NK-92 treated with Interleukin-12 subunit alpha and Interleukin-12 subunit beta, amount 100 ng/mL, for 24 hours (cell line): ENCODE measurements around the gene SELENOK.
A peak's percentile ranks its signal among the peaks of the same experiment; 100 is the strongest.
"Not testable (repeated sequence)": the region's sequence is repeated elsewhere in the genome, so short reads cannot be mapped to it uniquely, and the experiment has no call there.

Source experiments
- DNase-seq: peaks from one replicate; lab custom pipeline; 2025; lab: John Stamatoyannopoulos, UW

SELENOK gene

DNA sequence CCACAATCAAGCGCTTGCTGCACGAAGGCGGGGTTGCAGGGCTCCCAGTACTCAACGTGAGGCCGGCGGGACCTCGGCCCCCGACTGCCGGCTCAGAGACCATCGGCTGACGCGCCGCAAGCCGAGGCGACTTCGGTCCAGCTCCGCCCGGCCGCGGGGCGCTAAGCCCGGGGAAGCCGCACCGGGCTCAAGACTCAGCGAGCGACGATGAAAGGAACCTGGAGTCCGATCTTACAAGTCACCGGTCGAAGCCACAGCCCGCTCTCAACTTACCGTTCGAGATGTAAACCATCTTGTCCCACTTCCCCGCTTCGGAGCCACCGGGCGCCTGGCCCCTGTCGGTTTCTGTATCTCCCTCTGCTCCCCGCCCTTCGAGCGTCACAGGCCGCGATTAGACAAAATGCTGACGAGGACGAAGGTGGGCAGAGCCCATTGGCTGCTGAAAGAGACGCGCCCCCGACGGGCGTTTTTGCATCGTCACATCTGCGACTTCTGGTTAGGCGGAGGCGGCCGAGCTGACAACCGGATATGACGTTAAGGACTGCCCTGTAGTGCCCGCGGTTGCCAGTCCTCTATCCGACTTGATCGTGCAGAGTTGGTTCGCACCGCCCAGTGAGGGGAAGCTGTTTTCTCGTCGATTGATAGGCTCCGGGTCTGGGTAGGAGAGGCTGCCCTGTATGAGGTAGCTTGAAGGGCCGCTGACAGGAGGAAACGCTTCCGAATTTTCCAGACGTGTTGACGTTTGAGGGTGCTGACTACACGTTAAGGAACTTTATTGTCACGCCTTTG is at the start of gene SELENOK:
Gene SELENOK, minus strand, starts transcription at position 363 of the 789 bp plus-strand sequence.
- DNase-seq = peak; percentile 94

DNA sequence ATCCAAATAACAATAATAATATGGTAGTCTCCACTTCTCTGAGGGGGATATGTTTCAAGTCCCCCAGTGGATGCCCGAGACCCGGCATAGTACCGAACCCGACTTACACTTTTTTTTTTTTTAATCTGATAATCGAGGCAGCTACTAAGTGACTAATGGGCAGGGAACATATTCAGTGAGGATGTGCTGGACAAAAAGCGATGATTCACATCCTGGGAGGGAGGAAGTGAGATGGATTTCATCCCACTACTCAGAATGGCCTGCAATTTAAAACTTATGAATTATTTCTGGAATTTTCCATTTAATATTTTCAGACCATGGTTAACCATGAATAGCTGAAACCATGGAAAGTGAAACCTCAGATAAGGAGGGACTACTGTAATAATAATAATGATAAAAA is 49.5 kb upstream of the SELENOK start:
- DNase-seq = no peak

DNA sequence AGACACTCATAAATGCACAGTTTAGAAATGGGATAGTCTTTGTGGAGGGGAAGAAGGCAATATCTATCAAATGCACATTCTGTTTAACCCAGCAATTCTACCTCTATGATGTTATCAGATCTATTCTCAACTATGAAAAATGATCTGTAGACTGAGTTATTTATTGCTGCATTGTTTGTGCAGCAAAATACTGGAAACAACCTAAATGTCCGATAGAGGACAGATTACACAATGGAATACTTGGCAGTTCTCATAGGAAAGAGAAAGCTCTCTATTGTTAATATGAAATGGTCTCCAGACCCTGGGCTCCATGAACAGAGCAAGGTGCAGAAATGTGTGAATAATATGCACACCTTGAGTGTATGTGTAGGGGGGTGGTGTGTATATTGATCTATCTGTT is 49.0 kb upstream of the SELENOK start:
- no peak for DNase-seq

DNA sequence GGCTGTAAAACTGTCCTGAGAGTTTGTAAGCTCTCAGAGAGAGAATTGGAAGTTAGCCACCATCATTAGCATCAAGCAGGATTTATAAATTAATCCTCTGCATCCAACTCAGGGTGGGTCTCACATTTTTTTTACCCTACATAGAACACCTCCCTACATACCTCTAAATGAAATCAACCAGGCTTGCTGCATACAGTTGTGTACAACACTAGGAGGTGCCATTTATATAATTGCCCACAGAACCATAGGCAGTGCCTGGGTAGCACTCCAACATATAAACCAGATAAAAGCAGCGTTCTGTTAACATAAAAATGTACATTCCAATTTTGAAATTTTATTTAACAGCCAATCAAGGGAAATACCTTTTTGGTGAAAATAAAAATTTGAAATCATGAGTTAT is 48.2 kb upstream of the SELENOK start:
- no peak for DNase-seq

DNA sequence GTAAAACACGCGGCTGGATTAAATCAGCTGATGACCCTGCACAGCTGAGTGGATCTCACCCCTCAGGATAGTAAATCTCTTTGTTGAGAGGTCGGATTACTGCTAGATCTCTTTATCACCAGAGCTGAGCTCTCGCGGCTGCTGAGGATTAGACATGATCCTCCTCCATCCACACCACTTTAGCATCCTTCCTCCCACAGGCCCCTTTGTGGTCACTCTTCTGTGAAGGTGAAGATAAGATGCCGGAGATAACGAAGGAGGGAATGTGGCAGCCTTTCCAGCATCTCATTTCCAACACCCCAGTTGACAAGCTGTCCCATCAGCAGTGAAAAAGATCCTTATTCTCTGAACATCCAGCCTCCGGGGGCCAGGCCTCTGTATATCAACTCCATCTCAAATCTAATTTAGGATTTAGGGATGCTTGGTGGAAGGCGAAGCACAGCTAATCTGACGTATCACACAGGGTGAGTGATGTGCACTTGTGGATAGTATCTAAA is 47.5 kb upstream of the SELENOK start:
- no peak for DNase-seq

DNA sequence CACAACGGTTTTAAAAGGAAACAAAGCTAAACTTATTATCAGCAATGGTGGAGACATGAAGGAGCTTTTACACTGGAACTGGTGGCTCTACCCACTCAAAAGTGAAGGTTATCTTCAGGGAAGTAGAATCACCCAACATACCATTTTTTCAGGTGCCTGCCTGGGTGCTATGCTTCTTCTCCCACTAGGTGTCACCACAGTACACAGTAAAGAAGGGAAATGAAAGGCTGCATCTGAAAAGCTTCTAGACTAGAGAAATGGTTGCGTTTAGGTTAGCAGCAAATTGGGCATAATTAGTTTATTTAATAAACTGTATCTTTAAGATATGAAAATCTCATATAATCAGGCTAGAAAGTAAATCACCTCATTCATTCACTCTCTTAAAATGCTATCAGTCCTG is 47.0 kb upstream of the SELENOK start:
- DNase-seq = no peak

DNA sequence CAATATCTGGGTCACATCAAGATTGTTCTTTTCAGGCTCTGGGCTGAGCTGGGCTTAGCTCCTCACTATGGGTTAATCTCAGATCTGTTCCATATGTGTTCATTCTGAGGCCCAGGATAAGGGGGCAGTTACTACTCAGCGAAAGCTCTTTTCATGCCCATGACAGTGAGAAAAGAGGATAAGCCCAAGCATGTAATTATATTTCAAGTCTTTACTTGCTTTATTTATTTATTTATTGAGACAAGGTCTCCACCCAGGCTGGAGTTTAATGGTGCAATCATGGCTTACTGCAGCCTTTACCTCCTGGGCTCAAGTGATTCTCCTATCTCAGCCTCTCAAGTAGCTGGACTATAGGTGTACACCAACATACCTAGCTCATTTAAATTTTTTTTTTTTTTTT is 44.7 kb upstream of the SELENOK start:
- DNase-seq = no peak

DNA sequence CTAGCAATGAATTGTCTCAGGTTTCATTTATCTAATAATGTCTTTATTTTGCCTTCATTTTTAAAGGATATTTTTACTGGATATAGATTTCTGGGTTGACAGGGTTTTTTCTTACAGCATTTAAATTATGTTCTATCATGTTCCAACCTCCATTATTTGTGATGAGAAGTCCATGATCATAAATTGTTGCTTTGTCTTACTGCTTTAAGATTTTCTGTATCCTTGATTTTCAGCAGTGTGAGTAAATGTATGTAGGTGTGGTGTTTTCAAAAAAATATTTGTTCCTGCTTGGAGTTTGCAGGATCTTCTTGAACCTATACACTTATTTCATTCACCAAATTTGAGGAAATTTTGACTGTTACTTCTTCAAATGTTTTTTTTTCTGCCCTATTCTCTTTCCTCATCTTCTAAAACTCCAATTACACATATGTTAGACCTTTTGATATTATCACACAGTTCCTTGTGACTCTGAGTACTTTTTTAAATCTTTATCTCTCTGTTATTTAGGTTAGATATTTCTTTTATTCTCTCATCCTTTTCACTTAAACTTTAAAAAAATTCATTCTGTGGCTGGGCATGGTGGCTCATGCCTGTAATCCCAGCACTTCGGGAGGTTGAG is 43.7 kb upstream of the SELENOK start:
- DNase-seq = no peak

DNA sequence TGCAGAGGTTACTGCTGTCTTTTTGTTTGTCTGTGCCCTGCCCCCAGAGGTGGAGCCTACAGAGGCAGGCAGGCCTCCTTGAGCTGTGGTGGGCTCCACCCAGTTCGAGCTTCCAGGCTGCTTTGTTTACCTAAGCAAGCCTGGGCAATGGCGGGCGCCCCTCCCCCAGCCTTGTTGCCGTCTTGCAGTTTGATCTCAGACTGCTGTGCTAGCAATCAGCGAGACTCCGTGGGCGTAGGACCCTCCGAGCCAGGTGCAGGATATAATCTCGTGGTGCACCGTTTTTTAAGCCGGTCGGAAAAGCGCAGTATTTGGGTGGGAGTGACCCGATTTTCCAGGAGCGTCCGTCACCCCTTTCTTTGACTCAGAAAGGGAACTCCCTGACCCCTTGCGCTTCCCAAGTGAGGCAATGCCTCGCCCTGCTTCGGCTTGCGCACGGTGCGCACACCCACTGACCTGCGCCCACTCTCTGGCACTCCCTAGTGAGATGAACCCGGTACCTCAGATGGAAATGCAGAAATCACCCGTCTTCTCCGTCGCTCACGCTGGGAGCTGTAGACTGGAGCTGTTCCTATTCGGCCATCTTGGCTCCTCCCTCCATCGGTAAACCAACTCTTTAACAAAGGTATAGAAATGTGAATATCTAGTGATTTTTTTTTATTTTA is 35.7 kb upstream of the SELENOK start:
- DNase-seq = not testable (repeated sequence)

DNA sequence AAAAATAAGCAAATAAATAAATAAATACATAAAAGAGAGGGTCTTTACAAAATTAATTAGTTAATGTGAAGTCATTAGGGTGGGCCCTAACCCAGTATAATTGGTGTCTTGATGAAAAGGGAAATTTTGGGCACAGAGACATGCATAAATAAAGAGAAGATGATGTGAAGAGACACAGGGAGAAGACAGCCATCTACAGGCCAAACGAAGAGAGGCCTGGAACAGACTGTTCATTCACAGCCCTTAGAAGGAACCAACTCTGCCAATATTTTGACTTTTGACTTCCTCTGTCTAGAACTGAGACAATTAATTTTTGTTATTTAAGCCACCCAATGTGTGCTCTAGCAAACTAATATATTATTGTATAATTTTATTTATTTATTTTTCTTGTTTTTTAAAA is 29.6 kb upstream of the SELENOK start:
- DNase-seq = no peak

DNA sequence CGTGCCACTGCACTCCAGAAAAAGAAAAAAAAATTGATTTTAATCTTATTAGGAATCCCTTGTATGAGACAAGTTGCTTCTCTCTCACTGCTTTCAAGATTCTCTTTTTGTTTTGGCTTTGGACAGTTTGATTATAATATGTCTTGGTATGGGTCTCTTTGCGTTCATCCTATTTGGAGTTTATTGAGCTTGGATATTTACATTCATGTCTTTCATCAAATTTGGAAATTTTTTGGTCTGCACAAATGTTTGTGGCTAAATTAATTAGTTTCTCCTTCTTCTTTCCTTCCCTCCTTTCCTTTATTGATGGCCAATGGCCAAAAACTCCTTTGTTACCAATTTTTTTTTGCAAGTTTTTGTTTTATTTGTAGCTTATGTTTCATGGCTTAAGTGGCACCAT is 28.1 kb upstream of the SELENOK start:
- no peak for DNase-seq

DNA sequence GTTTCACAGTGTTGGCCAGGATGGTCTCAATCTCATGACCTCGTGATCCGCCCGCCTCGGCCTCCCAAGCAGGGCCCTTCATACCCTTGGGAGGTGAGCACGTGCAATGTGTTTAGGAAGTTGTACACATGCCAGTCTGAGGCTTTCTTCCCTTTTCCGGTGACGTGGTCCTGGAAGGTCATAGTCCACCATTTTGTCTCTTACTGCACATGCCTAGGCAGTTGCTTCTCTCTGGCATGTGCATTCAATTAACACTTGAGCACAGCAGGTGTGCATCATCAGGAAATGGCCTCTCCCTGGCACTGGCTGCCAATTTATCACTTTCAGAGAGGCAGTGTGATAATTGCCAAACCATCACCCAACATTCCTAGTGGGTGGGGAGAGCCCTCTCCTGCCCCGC is 21.7 kb upstream of the SELENOK start:
- no peak for DNase-seq

DNA sequence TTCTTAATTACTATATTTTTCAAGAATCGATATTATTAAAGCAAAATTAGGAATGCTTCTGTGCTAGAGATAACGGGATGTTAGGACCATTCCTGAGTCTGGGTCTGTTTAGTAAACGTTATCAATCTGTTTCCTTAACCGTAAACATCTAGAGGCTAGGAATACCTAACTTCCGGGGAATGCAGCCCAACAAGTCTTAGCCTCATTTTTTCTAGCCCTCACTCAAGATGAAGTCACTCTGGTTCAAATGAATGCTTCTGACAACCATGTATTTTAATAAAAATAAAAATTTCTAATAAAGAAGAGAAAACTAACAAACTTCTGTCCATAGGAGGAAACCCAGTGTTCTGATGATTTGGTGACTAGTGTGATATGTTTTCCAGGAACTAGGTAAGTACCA is 11.1 kb upstream of the SELENOK start:
- DNase-seq = no peak

DNA sequence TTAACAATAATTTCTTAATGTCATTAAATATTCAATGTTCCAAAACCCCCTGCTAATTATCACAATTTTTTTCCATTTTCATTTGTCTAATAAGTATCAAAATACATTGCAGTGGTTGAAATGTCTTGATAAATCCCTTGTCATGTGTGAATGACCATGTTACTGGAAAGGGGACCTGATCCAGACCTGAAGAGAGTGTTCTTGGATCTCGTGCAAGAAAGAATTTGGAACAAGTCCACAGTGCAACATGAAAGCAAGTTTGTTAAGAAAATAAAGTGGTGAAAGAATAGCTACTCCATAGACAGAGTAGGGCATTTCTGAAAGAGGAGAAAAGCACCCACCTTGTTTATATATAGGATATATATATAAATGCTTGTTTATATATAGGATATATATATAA is 10.4 kb upstream of the SELENOK start:
- DNase-seq = no peak

DNA sequence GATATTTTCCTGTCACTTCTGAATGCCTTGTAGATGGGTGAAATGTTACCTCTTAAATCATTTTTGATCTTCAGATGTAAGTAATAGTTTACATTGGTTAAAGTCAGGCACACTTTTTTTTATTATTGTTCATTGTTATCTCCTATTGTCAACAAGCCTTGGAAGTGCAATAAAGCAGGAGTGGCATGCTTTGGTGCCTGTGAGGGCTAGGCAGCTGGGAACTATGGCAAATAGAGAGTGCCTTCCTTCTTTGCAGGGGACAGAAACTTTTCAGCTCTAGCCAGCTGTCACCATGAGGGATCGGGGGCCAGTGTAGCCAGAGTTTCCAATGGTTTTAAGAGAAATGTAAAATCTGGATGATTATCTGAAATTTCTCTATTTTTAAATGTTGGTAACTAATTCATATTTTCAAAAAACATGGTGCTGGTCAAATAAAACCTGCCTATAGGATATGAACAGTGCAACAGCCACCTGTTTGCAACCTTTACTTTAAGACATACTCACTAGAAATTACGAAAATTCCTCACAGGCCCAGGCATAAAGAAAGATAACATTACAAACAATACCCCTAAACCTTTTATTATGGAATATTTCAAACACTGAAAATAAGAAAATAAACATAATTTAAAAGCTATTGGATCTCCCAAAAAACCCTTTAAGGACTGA is 9.1 kb upstream of the SELENOK start:
- DNase-seq = no peak

DNA sequence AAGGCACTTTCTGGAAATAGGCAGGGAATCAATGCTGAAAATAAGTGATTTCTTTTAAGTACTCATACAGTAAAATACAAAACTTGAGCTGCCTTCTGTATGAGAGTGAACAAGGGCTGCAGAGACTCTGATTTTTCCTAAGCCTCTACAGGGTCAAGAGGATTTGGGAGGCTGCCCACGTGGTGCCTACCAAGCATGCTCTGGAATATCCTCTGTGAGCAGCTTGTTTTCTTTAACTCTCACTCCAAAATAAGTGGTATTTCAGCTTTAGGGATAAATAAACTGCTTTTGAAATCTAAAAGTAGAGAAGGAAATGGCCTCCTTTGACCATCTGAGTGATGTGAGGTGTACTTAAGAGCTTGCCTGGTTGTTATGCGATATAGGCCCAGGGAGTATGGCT is 8.1 kb upstream of the SELENOK start:
- DNase-seq = no peak

DNA sequence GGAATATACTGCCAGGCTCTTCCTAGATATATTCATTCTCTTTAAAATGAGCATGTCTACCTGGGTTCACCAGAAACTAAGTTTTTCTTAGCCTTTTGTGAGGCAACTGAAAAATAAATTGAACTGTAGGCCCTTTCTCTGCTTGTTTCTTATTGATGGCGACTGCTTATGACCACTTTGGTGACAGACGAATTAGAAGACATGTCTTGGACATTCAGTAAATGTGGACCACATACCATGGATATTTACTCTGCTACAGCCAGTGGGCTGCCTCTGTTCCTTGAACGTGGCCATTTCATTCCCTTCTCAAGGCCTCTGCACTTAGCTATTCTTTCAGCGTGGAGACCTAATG is 603 bp upstream of the SELENOK start:
- no peak for DNase-seq

DNA sequence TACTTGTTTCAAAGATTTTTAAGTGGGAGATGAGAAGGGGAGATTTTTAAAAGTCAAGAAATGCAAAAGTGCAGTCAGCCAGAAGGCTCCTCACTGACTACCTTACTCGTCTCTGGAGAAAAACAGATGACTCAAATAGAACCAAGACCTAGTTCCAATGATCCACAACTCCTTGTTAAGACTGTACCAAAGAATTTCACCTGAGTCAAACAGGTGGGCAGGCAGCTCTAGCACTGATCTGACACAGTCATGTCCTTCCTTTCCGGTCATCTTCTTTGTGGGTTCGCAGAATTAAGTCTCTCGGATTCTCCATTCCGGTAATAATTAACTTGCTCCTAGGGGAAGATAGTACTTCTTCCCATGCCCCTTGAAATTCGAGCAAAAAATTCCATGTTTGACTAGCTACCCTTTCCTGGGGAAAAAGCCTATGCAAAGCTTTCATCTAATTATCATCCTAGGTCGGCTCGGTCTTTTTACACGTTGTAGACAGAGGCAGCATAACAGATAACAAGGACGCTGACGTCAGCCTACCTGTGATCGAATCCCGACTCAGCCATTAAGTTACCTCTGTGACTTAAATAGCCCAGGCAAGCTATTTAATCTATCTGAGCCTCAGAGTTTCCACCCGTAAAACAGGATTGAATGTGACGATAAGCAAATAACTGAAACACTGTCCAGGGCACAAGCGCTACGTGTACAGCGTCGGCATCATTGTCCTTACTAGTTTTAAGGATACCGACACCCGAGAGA is 758 bp downstream of the SELENOK start:
- no peak for DNase-seq

DNA sequence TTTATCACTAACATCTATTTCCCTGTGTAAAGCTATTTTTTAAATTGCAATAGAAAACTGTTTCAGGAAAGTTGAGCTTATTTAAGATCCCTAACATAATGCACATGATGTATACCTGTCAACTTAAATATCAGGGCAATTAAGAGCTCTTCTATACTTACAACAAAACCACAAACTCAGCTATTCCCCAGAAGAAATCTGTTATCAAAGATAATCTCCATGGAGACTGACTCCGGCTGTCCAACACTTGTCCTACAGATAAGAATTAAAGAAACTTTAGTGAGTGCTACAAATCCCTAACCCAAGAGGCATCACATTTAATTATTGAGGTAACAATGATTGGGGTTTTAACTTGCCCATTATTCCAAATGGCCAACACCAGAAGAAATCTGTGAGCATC is 3.4 kb downstream of the SELENOK start:
- DNase-seq = no peak

DNA sequence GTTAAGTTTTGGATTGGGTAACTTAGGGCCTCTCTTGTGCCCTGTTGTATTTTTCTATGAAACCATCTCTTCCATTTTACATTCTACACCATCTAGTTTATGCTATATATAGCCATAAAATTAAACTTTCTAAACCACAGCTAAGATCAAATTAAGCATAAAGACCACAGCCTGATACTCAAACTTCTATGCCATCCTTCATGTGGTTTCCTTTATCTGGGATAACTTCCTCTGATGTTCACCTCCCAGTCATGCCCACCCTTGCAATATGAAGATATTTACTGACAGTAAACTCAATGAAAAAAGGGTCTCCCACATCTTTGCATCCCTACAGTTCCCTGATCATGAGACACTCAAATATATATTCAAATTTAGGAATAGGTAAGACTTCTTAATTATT is 4.2 kb downstream of the SELENOK start:
- DNase-seq = no peak

DNA sequence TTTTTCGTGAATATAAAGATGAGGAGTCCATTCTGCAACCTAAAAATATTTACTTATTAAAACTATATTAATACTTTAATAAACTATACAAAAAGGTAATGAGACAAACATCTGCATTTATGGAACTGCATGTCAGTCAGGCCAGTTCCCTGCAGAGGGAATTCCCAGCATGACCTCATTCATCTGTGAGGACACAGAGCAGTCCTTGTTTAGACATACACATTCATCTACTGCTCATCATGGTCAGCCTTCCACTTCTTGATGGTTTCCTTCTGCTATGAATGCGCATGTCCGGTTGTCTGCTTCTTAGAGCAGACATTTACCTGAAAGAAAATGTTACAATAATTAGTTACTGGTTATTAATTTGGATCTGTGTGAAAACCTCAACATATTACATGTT is 6.4 kb downstream of the SELENOK start:
- DNase-seq = no peak

DNA sequence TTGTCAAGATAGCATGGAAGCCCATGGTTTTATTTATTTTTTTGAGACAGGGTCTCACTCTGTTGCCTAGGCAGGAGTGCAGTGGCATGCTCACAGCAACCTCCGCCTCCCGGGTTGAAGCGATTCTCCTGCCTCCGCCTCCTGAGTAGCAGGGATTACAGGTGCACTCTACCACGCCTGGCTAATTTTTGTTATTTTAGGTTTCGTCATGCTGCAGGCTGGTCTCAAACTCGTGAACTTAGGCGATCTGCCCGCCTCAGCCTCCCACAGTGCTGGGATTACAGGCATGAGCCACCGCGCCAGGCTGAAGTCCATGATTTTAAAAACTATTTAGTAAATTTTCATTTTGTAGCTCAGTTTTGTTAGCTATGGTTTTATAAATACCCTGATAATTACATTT is 7.0 kb downstream of the SELENOK start:
- DNase-seq = no peak
